Measurements from ENCODE around the gene PRPH. TPM values are rescaled to one million over a fixed set of nuclear protein-coding genes. Genes with fewer than 3 reads are reported as not detected.
"Not testable (repeated sequence)": the region's sequence is repeated elsewhere in the genome, so short reads cannot be mapped to it uniquely, and the experiment has no call there.

The PRPH gene
- polyA plus RNA-seq, 2 of the 4 experiments (the other 2 are of a cell fraction): 0.50 to 1.7 TPM

DNA sequence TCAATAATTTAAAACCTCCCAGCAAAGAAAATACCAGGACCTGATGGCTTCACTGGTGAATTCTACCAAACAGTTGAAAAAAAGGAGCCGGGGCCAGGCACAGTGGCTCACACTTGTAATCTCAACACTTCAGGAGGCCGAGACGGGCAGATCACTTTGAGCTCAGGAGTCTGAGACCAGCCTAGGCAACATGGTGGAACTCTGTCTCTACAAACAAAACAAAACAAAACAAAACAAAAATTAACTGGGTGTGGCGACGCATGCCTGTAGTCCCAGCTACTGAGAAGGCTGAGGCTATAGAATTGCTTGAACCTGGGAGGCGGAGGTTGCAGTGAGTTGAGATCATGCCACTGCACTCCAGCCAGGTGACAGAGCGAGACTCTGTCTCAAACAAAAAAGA lies 14.4 kb downstream of the PRPH start:
- H3K4me1 ChIP-seq: 0 out of 3 replicates have a peak, but pooled peaks cover 3% of the 10 kb centered on the region
- no peak overlapping the region for H3K4me2 ChIP-seq
- DNase-seq (ENCODE audit: low read depth in 1 of 2, low spot score in 1 of 2) (peak in 1 of 2 experiments; percentile 25), FAIRE-seq (no peak), ATAC-seq (peak in 1 of 2 experiments; percentile 59; a peak in 3 of 6 replicates)
- H3K4me3 ChIP-seq: no peak overlapping the region
- WGBS (ENCODE audit: missing lambda C conversion rate): 78% methylated on average over 7 of the region's 7 CpGs
- ChIA-PET POLR2A (interaction anchor here (0.6 kb wide), 1 partner anchor 200 kb away, joined by 4 read pairs; no protein-coding TSS in a partner anchor), CTCF (interaction anchor here (0.8 to 1.4 kb wide), 2 partner anchors 12 to 27 kb away, joined by 4 read pairs; partner anchors contain the start of gene C1QL4)
- TF ChIP-seq PHF8 (IDR thresholded peaks at IDR 0.05; ENCODE audit: borderline replicate concordance, low read depth) (no peak), JUN (IDR thresholded peaks at IDR 0.05) (no peak), SMC3 (IDR thresholded peaks at IDR 0.05) (no peak), HEYL (CRISPR knock-in tag; IDR thresholded peaks at IDR 0.05) (no peak), HOXB13 (CRISPR knock-in tag; IDR thresholded peaks at IDR 0.05; ENCODE audit: low read depth) (no peak), ZFP36 (IDR thresholded peaks at IDR 0.05; ENCODE audit: borderline replicate concordance, partially characterized antibody) (no peak), BHLHE40 (IDR thresholded peaks at IDR 0.05; ENCODE audit: low read depth, low read length) (no peak), BCL3 (IDR thresholded peaks at IDR 0.05) (no peak), RFX5 (IDR thresholded peaks at IDR 0.05) (no peak), HES2 (IDR thresholded peaks at IDR 0.05) (no peak)
- TF ChIP-seq, protein P1, sequence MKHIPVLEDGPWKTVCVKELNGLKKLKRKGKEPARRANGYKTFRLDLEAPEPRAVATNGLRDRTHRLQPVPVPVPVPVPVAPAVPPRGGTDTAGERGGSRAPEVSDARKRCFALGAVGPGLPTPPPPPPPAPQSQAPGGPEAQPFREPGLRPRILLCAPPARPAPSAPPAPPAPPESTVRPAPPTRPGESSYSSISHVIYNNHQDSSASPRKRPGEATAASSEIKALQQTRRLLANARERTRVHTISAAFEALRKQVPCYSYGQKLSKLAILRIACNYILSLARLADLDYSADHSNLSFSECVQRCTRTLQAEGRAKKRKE (CRISPR knock-in tag; IDR thresholded peaks at IDR 0.05; ENCODE audit: low read depth): no peak
- no peaks in the 10 kb centered on the region for H3K9me3 ChIP-seq
- H3K27ac ChIP-seq: no peak overlapping the region

GRCh38 chr12:49310451-49311000 lies 15.6 kb downstream of the PRPH start:
- H3K27ac ChIP-seq; FAIRE-seq; ATAC-seq; H3K4me3 ChIP-seq; H3K9me3 ChIP-seq; DNase-seq (ENCODE audit: low read depth in 1 of 2, low spot score in 1 of 2); H3K4me2 ChIP-seq; POLR2A ChIA-PET; H3K4me1 ChIP-seq; CTCF ChIA-PET: not testable (repeated sequence)
- 56% methylated on average over 3 of the region's 3 CpGs for WGBS (ENCODE audit: missing lambda C conversion rate)

- WGBS (ENCODE audit: missing lambda C conversion rate): 77% methylated on average over 1 of the region's 1 CpG
- TF ChIP-seq PBX3 (IDR thresholded peaks at IDR 0.05) (no peak), CEBPB (IDR thresholded peaks at IDR 0.05) (no peak), RCOR1 (IDR thresholded peaks at IDR 0.05; ENCODE audit: low read depth, low read length) (no peak), ZFP36 (IDR thresholded peaks at IDR 0.05; ENCODE audit: borderline replicate concordance, partially characterized antibody) (no peak), RFX5 (IDR thresholded peaks at IDR 0.05) (no peak), GATA3 (IDR thresholded peaks at IDR 0.05; ENCODE audit: borderline replicate concordance) (no peak), HDAC2 (IDR thresholded peaks at IDR 0.05) (no peak), FOSB (CRISPR knock-in tag; IDR thresholded peaks at IDR 0.05) (no peak), FOSL2 (IDR thresholded peaks at IDR 0.05) (no peak), FOSL2 (CRISPR knock-in tag; IDR thresholded peaks at IDR 0.05) (no peak), HOXB13 (CRISPR knock-in tag; IDR thresholded peaks at IDR 0.05; ENCODE audit: low read depth) (no peak)
- H3K4me3 ChIP-seq: no peak overlapping the region
- ChIA-PET CTCF (interaction anchor here (0.7 to 1.9 kb wide), 7 partner anchors 17 to 265 kb away, joined by 3 to 9 read pairs (median 3); partner anchors contain the start of genes DNAJC22 and PRPH), POLR2A (no interaction called here)
- peaks cover 7% of the 10 kb centered on the region; the same call in 2 of the 3 replicates for H3K4me1 ChIP-seq
- no peaks in the 10 kb centered on the region for H3K9me3 ChIP-seq
- H3K4me2 ChIP-seq: no peak overlapping the region
- no peak for FAIRE-seq
- no peak for ATAC-seq
- H3K27ac ChIP-seq: peak overlapping the region; percentile 20 to 74; a peak in 5 of 6 replicates
- DNase-seq (ENCODE audit: low read depth in 1 of 2, low spot score in 1 of 2): no peak
Measured at GRCh38 chr12:49314811-49315210, 19.9 kb downstream of the PRPH start.

All from A549 (cell line).